GM18861 (cell line): ENCODE data around the gene LRCH3.
"Not testable (repeated sequence)": the region's sequence is repeated elsewhere in the genome, so short reads cannot be mapped to it uniquely, and the experiment has no call there.

ENCODE experiments used
- ATAC-seq: cut with Tn5 transposase; IDR thresholded peaks from one replicate; pipeline ENCODE4 v1.9.1; 2021; ENCODE audit not compliant: unreplicated experiment

Gene LRCH3

GRCh38 chr3:197921429-197922275, 130.6 kb downstream of the LRCH3 start:
- ATAC-seq = not testable (repeated sequence)

DNA sequence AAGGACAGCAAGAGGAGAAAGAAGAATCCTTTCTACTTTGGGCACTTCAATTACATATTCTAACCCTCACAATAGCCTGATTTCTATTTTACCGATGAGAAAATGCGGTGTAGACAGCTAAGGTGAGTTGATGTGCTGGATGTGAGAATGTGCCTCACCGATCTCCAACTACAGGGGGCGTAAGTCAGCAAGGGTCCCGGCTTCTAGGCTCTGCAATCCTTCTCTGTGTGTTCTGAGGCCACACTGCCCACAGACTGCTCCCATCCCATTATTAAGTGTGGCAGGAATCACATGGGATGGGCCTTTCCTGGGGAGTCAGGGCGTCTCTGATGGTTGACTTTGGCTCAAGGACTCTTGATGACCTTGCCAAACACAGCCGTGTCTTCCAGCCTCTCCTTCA, 135.4 kb downstream of the LRCH3 start:
- no peak for ATAC-seq

- not testable (repeated sequence) for ATAC-seq
Observed at GRCh38 chr3:197927578-197927977, 136.5 kb downstream of the LRCH3 start.

DNA sequence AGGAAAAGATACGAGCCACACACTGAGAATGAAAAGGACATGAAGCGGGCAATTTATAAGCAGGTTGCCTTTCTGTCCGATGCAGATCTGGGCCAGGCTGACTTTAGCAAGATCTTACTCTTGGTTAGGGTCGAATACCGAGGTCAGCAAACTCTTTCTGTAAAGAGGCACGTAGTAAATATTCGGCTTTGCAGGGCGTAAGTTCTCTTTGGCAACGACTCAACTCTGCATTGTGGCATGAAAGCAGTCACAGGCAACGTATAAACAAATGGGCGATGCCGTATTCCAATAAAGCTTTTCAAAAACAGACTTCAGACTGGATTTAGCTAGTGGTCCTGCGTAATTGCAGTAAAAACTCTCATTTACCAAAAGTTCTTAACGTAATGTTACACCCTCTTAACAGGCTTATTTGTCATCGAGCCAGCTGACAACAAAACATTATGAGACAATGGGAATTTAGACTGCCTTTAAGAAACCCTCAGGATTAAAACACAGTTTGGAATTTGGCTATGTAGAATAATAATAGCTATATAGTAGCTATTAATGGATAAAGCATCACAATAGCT, 145.8 kb downstream of the LRCH3 start:
- ATAC-seq = no peak
